HG03521 (cell line): ENCODE measurements around the gene DLGAP1.

Experiments used
- ATAC-seq: cut with Tn5 transposase; IDR thresholded peaks from one replicate; pipeline ENCODE4 v1.9.1; 2021; ENCODE audit warnings: mild to moderate bottlenecking, moderate library complexity; ENCODE audit not compliant: unreplicated experiment

DLGAP1 gene

GRCh38 chr18:4246374-4246773, 208.7 kb downstream of the DLGAP1 start:
- no peak for ATAC-seq

GRCh38 chr18:4245456-4245855, 209.7 kb downstream of the DLGAP1 start:
- no peak for ATAC-seq

GRCh38 chr18:4242431-4243161, 212.5 kb downstream of the DLGAP1 start:
- no peak for ATAC-seq

- ATAC-seq, result no peak
Measured at GRCh38 chr18:4241090-4241617, 214.0 kb downstream of the DLGAP1 start.

- no peak for ATAC-seq
Measured at GRCh38 chr18:4238966-4239365, 216.1 kb downstream of the DLGAP1 start.

- ATAC-seq, result no peak
Measured at GRCh38 chr18:4237664-4238041, 217.5 kb downstream of the DLGAP1 start.

- ATAC-seq, result no peak
Measured at GRCh38 chr18:4236940-4237663, 218.0 kb downstream of the DLGAP1 start.

GRCh38 chr18:4233468-4233867, 221.6 kb downstream of the DLGAP1 start:
- no peak for ATAC-seq

- no peak for ATAC-seq
Measured at GRCh38 chr18:4232656-4233055, 222.5 kb downstream of the DLGAP1 start.

- ATAC-seq, result no peak
Measured at GRCh38 chr18:4231260-4231659, 223.8 kb downstream of the DLGAP1 start.

- no peak for ATAC-seq
Measured at GRCh38 chr18:4230450-4231168, 224.5 kb downstream of the DLGAP1 start.

- ATAC-seq, result no peak
Measured at GRCh38 chr18:4224031-4224704, 230.9 kb downstream of the DLGAP1 start.

- no peak for ATAC-seq
Measured at GRCh38 chr18:4211111-4211837, 243.8 kb downstream of the DLGAP1 start.

GRCh38 chr18:4208366-4208765, 246.7 kb downstream of the DLGAP1 start:
- ATAC-seq, result no peak

GRCh38 chr18:4207383-4207985, 247.6 kb downstream of the DLGAP1 start:
- no peak for ATAC-seq

- no peak for ATAC-seq
Measured at GRCh38 chr18:4204438-4204720, 250.7 kb downstream of the DLGAP1 start.

GRCh38 chr18:4203568-4204437, 251.3 kb downstream of the DLGAP1 start:
- ATAC-seq, result no peak

GRCh38 chr18:4200399-4200798, 254.7 kb downstream of the DLGAP1 start:
- ATAC-seq, result no peak

GRCh38 chr18:4198956-4199355, 256.2 kb downstream of the DLGAP1 start:
- ATAC-seq, result no peak
